Ovary (tissue), 9 donors: ENCODE measurements around the gene SMG1. TPM values are rescaled to one million over a fixed set of nuclear protein-coding genes. Genes with fewer than 3 reads are reported as not detected.

ENCODE experiments used
- DNase-seq, 5 donors: peaks; one replicate each; pipeline ENCODE4 v3.0.0-alpha.2; 2019 to 2020
- H3K27ac ChIP-seq, 2 donors: fragments of 200-600 bp; one replicate each; pipeline versions ENCODE4 v1.5.1 to v1.8.0; 2019 to 2022
- H3K27me3 ChIP-seq: fragments of 200-600 bp; one replicate; pipeline ENCODE4 v1.8.0; 2022
- H3K36me3 ChIP-seq: fragments of 200-600 bp; sonication (generic); one replicate; pipeline ENCODE4 v1.5.1; 2019
- H3K4me1 ChIP-seq: one replicate; pipeline ENCODE4 v1.8.1; 2013; ENCODE audit warnings: mild to moderate bottlenecking, moderate library complexity; ENCODE audit not compliant: insufficient read depth
- H3K4me3 ChIP-seq: fragments of 200-600 bp; sonication (generic); one replicate; pipeline ENCODE4 v1.5.1; 2017
- H3K9me3 ChIP-seq, 2 donors: fragments of 200-600 bp in 1 of 2; sonication (generic) in 1 of 2; one replicate each; pipeline versions ENCODE4 v1.5.1 to v1.8.1; 2013 to 2019; ENCODE audit warnings: mild to moderate bottlenecking in 1 of 2, moderate library complexity in 1 of 2
- CTCF ChIP-seq, 3 donors: fragments of 450-650 bp in 2 of 3; fragments of 200-600 bp in 1 of 3; IDR thresholded peaks; one replicate each; pipeline versions ENCODE4 v1.5.1 to v1.8.0; 2016 to 2022; ENCODE audit warnings: antibody characterized with exemption in 3 of 3, mild to moderate bottlenecking in 1 of 3
- EP300 ChIP-seq: sonication (generic); formaldehyde crosslinking; IDR thresholded peaks from one replicate; pipeline ENCODE4 v1.6.1; 2017; ENCODE audit warnings: antibody characterized with exemption
- POLR2A ChIP-seq: fragments of 450-650 bp; IDR thresholded peaks from one replicate; pipeline ENCODE4 v1.6.1; 2017; ENCODE audit warnings: antibody characterized with exemption, mild to moderate bottlenecking, moderate library complexity
- WGBS, 3 donors: extraction: QIAGEN DNeasy Blood & Tissue Kit in 1 of 3; methylation state at CpG; one replicate each; pipeline versions ENCODE4 v1.1.5 to v1.1.7; 2013 to 2017; 5-methylcytosine and 5-hydroxymethylcytosine counted together
- intact Hi-C, 4 donors: fragments of 100-400 bp; cut with DNase I; formaldehyde crosslinking; loops; one replicate each; pipeline versions ENCODE4 v1.11.0 to v1.15.1; 2022 to 2023
- polyA plus RNA-seq, 2 donors: library from polyadenylated mRNA; stranded (reverse); fragments of 200-250 nt in 1 of 2; fragments of 350-450 nt in 1 of 2; fragmentation: Illumina TruSeq in 1 of 2; extraction: RNeasy Lipid Tissue Mini Kit (QIAGEN cat#74804) in 1 of 2; gene quantifications; one replicate each; pipeline ENCODE4 v1.2.3, GENCODE V29; 2013 to 2014
- total RNA-seq, 7 donors: library from RNA; depleted of rRNA in 2 of 7; stranded (reverse); fragments of >200 nt in 2 of 7; fragmentation: NEBNext Ultra II Directional in 3 of 7; extraction: Animal tissue kit (Norgen Biotek cat#: 25700) in 3 of 7; gene quantifications; one replicate each; pipeline versions ENCODE4 v1.1.0 to v1.2.4, GENCODE V29; 2016 to 2023
- donor health status: DM: no; HTN: no; CAD: no; lungs with moderate emphysema.
- donor health status: DM: no; HTN: no; CAD: no.
- donor health status: Bipolar disorder and iron deficiency.
- donor health status: DM: yes; HTN: yes; CAD: no.
- donor health status: DM: no; HTN: no; CAD: no.
- donor health status: DM: yes; HTN: yes; CAD: no.

SMG1 gene
- total and polyA plus RNA-seq, 9 donors: 12.5 to 94.5 (median 61.1) TPM

- TF ChIP-seq CTCF (IDR thresholded peaks at IDR 0.05) (no peak), POLR2A (no peak), EP300 (no peak)
- H3K36me3 ChIP-seq: no peaks in the 10 kb centered on the region
- no peak overlapping the region for H3K27ac ChIP-seq
- H3K4me3 ChIP-seq: no peak overlapping the region
- H3K4me1 ChIP-seq: no peaks in the 10 kb centered on the region
- 96 to 97% (median 97%) methylated on average over 6 of the region's 6 CpGs for WGBS, 3 donors
- H3K9me3 ChIP-seq: no peaks in the 10 kb centered on the region
- DNase-seq: no peak
- intact Hi-C loops: no loop called here
- no peaks in the 10 kb centered on the region for H3K27me3 ChIP-seq
These were observed 83.6 kb downstream of the SMG1 start for GRCh38 chr16:18842565-18842964.

- WGBS, 3 donors: 87 to 91% (median 90%) methylated on average over 7 of the region's 7 CpGs
- Histone ChIP-seq H3K27ac (no peak overlapping the region), H3K27me3 (no peaks in the 10 kb centered on the region), H3K36me3 (no peaks in the 10 kb centered on the region), H3K9me3 (no peaks in the 10 kb centered on the region), H3K4me3 (no peak overlapping the region), H3K4me1 (no peaks in the 10 kb centered on the region)
- DNase-seq: no peak
- intact Hi-C loops: no loop called here
- TF ChIP-seq CTCF (IDR thresholded peaks at IDR 0.05) (no peak), EP300 (no peak), POLR2A (no peak)
These were observed 84.2 kb downstream of the SMG1 start for GRCh38 chr16:18841833-18842525.

GRCh38 chr16:18839555-18839954 is 86.7 kb downstream of the SMG1 start:
- no peak overlapping the region for H3K27ac ChIP-seq
- no peaks in the 10 kb centered on the region for H3K4me1 ChIP-seq
- whole genome bisulfite sequencing, 3 donors: 80 to 88% (median 86%) methylated on average over 6 of the region's 6 CpGs
- no peak for TF ChIP-seq POLR2A
- TF ChIP-seq EP300: no peak
- no peak for TF ChIP-seq CTCF (IDR thresholded peaks at IDR 0.05)
- no peak overlapping the region for H3K4me3 ChIP-seq
- no peaks in the 10 kb centered on the region for H3K27me3 ChIP-seq
- H3K36me3 ChIP-seq: no peaks in the 10 kb centered on the region
- no peak for DNase-seq
- H3K9me3 ChIP-seq: no peaks in the 10 kb centered on the region
- intact Hi-C loops: no loop called here

GRCh38 chr16:18836702-18837101 is 89.5 kb downstream of the SMG1 start:
- no peaks in the 10 kb centered on the region for H3K4me1 ChIP-seq
- H3K27me3 ChIP-seq: no peaks in the 10 kb centered on the region
- H3K9me3 ChIP-seq: no peaks in the 10 kb centered on the region
- no peak overlapping the region for H3K4me3 ChIP-seq
- no peaks in the 10 kb centered on the region for H3K36me3 ChIP-seq
- TF ChIP-seq POLR2A: no peak
- no peak for TF ChIP-seq CTCF (IDR thresholded peaks at IDR 0.05)
- TF ChIP-seq EP300: no peak
- DNase-seq: no peak
- intact Hi-C loops: no loop called here
- H3K27ac ChIP-seq: no peak overlapping the region
